Mesendoderm (in vitro differentiated cells): ENCODE measurements around the gene CDK11B.
"Not testable (repeated sequence)": the region's sequence is repeated elsewhere in the genome, so short reads cannot be mapped to it uniquely, and the experiment has no call there.

ENCODE experiments used
- DNase-seq: peaks from one replicate; pipeline ENCODE4 v3.0.0; 2013
- H2AK5ac ChIP-seq: 2 replicates; pipeline ENCODE4 v1.6.1; 2013; ENCODE audit warnings: low read length, inconsistent platforms
- H2BK120ac ChIP-seq: 2 replicates; pipeline ENCODE4 v1.6.1; 2013; ENCODE audit warnings: low read depth, mild to moderate bottlenecking, low read length, moderate library complexity, mixed read lengths
- H2BK15ac ChIP-seq: replicated peaks from 2 replicates; pipeline ENCODE4 v1.6.1; 2013; ENCODE audit warnings: low read depth, mild to moderate bottlenecking, moderate library complexity
- H2BK5ac ChIP-seq: 2 replicates; pipeline ENCODE4 v1.6.1; 2013; ENCODE audit warnings: low read length, inconsistent platforms
- H3K18ac ChIP-seq: 2 replicates; pipeline ENCODE4 v1.6.1; 2013; ENCODE audit warnings: mild to moderate bottlenecking, low read length, mixed read lengths
- H3K23ac ChIP-seq: one replicate; pipeline ENCODE4 v1.6.1; 2013; ENCODE audit warnings: low read length
- H3K27ac ChIP-seq: 2 replicates; pipeline ENCODE4 v1.5.1; 2013; ENCODE audit warnings: low read depth, mild to moderate bottlenecking, inconsistent platforms, low read length, moderate library complexity
- H3K27me3 ChIP-seq: 2 replicates; pipeline ENCODE4 v1.6.1; 2013; ENCODE audit warnings: low read length, control low read depth, mild to moderate bottlenecking, inconsistent platforms; ENCODE audit not compliant: insufficient read depth, poor library complexity
- H3K36me3 ChIP-seq: 2 replicates; pipeline ENCODE4 v1.6.1; 2013; ENCODE audit warnings: low read length, inconsistent platforms; ENCODE audit not compliant: control insufficient read depth, insufficient read depth
- H3K4ac ChIP-seq: one replicate; pipeline ENCODE4 v1.6.1; 2013; ENCODE audit warnings: low read depth, mild to moderate bottlenecking, low read length, moderate library complexity
- H3K4me1 ChIP-seq: 2 replicates; pipeline ENCODE4 v1.6.1; 2013; ENCODE audit warnings: low read depth, low read length, inconsistent platforms; ENCODE audit not compliant: control insufficient read depth
- H3K4me2 ChIP-seq: 2 replicates; pipeline ENCODE4 v1.6.1; 2013; ENCODE audit warnings: low read length
- H3K4me3 ChIP-seq: 2 replicates; pipeline ENCODE4 v1.5.1; 2013; ENCODE audit warnings: mild to moderate bottlenecking, low read length
- H3K56ac ChIP-seq: one replicate; pipeline ENCODE4 v1.6.1; 2013; ENCODE audit warnings: low read length
- H3K79me1 ChIP-seq: 2 replicates; pipeline ENCODE4 v1.6.1; 2013; ENCODE audit warnings: low read length, inconsistent platforms
- H3K79me2 ChIP-seq: 2 replicates; pipeline ENCODE4 v1.6.1; 2013; ENCODE audit warnings: mild to moderate bottlenecking, low read length; ENCODE audit not compliant: control insufficient read depth, insufficient read depth
- H3K9ac ChIP-seq: 2 replicates; pipeline ENCODE4 v1.6.1; 2013; ENCODE audit warnings: low read length, inconsistent platforms
- H4K5ac ChIP-seq: one replicate; pipeline ENCODE4 v1.6.1; 2013; ENCODE audit warnings: low read length
- H4K8ac ChIP-seq: one replicate; pipeline ENCODE4 v1.6.1; 2013; ENCODE audit warnings: low read depth, mild to moderate bottlenecking, control low read depth, low read length, moderate library complexity
- WGBS: extraction: QIAGEN DNeasy Blood & Tissue Kit; methylation state at CpG from one replicate; pipeline ENCODE4 v1.1.7; 2013; ENCODE audit warnings: low lambda C conversion rate, missing lambda C conversion rate; ENCODE audit not compliant: insufficient coverage; ENCODE audit errors: extremely low coverage; 5-methylcytosine and 5-hydroxymethylcytosine counted together

CDK11B gene

DNA sequence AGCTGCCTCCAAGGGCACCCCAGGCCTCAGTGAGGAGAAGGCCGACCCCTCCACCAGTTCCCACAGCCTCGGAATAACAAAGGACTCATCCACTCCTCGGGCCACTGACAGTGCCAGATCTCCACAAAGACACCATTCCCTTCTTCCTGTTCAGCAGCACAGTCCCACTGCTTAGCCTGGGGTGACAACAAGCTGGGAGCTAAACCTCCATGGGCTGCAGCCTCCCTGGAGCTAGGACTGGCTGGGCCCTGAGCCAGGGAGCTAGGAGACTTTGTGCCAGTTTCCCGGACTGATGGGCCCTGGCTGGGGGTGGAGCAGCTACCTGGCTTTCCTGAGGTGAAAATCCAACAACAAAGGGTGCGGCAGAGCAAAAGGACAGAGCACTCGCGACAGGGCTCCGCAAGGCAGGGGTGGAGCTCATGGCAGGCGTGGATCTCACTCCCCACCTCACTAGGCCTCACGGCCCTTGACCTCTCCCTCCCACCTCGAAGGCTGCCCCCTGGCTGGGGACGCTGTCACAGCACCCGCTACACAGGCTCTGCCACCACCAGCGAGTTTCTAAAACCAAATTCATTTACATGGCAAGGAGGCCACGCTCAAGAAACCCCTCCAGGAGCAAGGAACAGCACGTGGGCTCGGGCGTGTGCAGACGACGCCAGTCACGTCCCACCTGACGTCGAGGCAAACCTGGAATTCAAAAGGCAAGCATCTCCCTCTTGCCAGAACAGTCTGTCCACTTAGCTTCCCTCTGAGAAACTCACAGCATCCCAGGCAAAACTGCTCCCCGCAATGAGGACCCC lies 20.0 kb upstream of the CDK11B start:
- Histone ChIP-seq H3K79me2 (peaks cover 19% of the 10 kb centered on the region), H4K8ac (no peak overlapping the region), H3K27me3 (no peaks in the 10 kb centered on the region), H2BK120ac (no peak overlapping the region), H3K27ac (no peak overlapping the region), H3K79me1 (peaks cover 20% of the 10 kb centered on the region), H3K18ac (no peak overlapping the region), H3K36me3 (no peaks in the 10 kb centered on the region), H4K5ac (peak overlapping the region; percentile 64), H3K4me1 (peaks cover 5% of the 10 kb centered on the region), H2BK5ac (no peak overlapping the region), H3K56ac (peak overlapping the region; percentile 70), H3K4me3 (no peak overlapping the region), H2AK5ac (peak overlapping the region; percentile 30), H3K23ac (no peak overlapping the region), H3K9ac (peak overlapping the region; percentile 54), H3K4ac (no peak overlapping the region), H3K4me2 (no peak overlapping the region), H2BK15ac (no peak overlapping the region)
- WGBS: no CpG with 5 or more reads among the region's 24 CpGs
- DNase-seq: peak; percentile 76

DNA sequence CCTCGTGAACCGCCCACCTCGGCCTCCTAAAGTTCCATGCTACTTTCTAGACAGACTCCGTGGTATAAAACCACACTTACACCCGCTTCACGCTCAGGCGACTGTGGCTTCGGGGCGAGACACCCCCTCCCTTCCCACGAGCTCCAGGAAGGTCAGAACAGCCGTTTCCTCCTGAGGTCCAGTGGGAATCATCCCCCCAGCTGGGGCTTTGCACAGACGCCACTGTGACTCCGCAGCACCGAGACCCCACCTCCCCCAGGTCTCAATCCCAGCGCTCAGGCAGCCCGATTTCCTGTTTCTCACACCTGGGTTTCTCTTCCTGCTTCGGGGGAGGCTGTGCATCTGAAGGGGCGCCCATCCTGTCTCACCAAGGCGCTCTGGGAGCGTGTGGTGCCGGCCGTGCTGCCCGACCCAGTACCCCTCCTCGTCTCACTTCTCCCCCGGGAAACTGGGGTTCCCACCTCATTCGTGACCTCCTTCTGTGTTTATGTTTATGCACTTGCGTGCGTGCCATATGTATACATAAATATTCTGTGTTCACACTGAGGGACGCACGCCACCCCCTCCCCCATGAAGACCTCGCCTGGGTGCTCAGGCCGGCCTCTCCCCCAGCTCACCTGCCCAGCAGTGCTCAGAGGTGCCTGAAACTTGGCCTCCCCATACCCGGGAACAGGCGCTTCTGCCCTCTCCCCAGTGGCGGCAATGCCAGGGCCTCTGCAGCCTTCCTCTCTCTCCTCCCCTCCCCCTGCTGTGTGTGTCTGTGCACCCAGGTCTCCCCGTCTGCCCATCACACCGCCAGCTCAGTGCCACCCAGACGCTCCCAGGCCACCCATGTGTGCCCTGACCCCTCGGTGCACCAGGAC lies 19.1 kb upstream of the CDK11B start:
- no peak for DNase-seq
- no peak overlapping the region for H3K27ac ChIP-seq
- no CpG with 5 or more reads among the region's 39 CpGs for WGBS

DNA sequence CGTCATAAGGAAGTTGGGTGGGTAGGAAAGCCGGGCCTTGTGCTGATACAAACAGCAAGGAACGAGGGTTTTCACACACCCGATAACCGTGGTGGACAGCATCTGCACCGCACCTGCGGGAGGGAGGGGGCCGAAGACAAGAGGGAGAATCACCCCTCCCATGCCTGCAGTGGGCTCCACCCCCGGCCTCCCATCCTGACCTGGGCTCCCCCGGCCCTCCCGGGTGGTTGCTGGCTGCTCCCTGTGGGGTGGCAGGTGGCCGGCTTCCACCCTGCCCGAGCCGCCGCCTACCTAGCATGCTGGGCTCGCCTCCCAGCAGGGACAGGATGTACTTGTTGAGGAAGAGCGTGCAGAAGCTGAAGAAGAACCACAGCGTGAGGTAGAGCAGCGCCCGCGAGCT lies 17.3 kb upstream of the CDK11B start:
- WGBS: no CpG with 5 or more reads among the region's 21 CpGs
- not testable (repeated sequence) for H3K18ac ChIP-seq, H3K23ac ChIP-seq, H3K27me3 ChIP-seq, H4K5ac ChIP-seq, H3K36me3 ChIP-seq, H2BK15ac ChIP-seq, H3K27ac ChIP-seq, H3K4me3 ChIP-seq, H3K4me1 ChIP-seq, H3K56ac ChIP-seq, H2BK120ac ChIP-seq, H2BK5ac ChIP-seq, DNase-seq, H3K9ac ChIP-seq, H4K8ac ChIP-seq, H3K4me2 ChIP-seq, H2AK5ac ChIP-seq, H3K4ac ChIP-seq
- H3K79me2 ChIP-seq: peaks cover 13% of the 10 kb centered on the region
- peaks cover 13% of the 10 kb centered on the region for H3K79me1 ChIP-seq

More for the DNA sequence above, 19.1 kb upstream of the CDK11B start:
- Histone ChIP-seq H3K56ac (peak overlapping the region; percentile 70), H3K27me3 (no peaks in the 10 kb centered on the region), H3K4me2 (no peak overlapping the region), H2AK5ac (peak overlapping the region; percentile 30), H3K4me3 (no peak overlapping the region), H3K23ac (no peak overlapping the region), H2BK15ac (no peak overlapping the region), H3K4me1 (peaks cover 3% of the 10 kb centered on the region), H4K8ac (no peak overlapping the region), H3K36me3 (no peaks in the 10 kb centered on the region), H3K79me2 (peaks cover 14% of the 10 kb centered on the region), H2BK120ac (no peak overlapping the region), H3K4ac (no peak overlapping the region), H2BK5ac (no peak overlapping the region), H4K5ac (no peak overlapping the region), H3K9ac (peak overlapping the region; percentile 54), H3K79me1 (peaks cover 17% of the 10 kb centered on the region), H3K18ac (no peak overlapping the region)

DNA sequence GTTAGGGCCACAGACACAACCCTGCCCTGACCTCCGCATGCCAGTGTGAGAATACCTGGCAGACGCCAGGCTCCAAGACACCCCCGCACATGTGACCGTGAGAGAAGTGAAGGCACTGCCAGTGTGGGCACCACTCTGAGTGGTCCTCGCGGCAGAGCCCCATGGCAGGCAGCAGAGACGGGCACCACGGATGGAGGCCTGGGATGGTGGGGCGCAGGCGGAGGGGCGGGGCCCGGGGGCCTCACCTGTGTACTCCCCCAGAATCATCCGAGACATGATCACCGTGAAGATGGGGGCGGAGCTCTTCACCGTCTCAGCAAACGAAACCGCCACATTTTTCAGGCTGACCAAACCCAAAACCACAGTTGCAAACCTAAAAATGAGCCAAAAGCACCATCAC lies 16.4 kb upstream of the CDK11B start:
- H4K5ac ChIP-seq, H2BK5ac ChIP-seq, H3K36me3 ChIP-seq, H3K18ac ChIP-seq, H2BK120ac ChIP-seq, H3K4ac ChIP-seq, DNase-seq, H3K4me1 ChIP-seq, H3K27me3 ChIP-seq, H3K4me3 ChIP-seq, H3K27ac ChIP-seq, H3K23ac ChIP-seq, H3K9ac ChIP-seq, H3K79me2 ChIP-seq, H2BK15ac ChIP-seq, H2AK5ac ChIP-seq, H3K4me2 ChIP-seq, H4K8ac ChIP-seq, H3K56ac ChIP-seq: not testable (repeated sequence)
- peaks cover 10% of the 10 kb centered on the region for H3K79me1 ChIP-seq
- WGBS: no CpG with 5 or more reads among the region's 18 CpGs

DNA sequence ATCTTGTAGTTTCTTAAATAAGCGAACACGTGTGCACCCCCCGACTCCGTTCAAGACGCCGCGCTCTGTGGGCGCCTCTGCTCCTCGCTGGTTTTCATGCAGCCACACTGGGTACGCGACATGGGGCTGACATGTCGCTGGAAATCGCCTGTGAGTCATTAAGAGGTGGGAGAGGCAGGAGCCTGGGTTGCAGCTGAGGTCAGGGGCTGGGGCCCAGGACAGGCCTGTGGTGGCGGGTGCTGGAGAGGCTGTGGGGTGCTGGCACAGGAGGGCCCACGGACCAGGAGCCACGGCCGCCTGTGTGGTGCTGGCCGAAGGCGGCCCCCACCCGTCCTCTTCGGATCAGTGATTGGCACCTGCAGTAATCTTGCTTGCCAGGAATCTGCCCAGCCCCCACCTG lies 16.0 kb upstream of the CDK11B start:
- not testable (repeated sequence) for H2BK5ac ChIP-seq, H3K27ac ChIP-seq, H3K4me2 ChIP-seq, H4K5ac ChIP-seq, H3K27me3 ChIP-seq, H2BK15ac ChIP-seq, H3K36me3 ChIP-seq, H3K4me1 ChIP-seq, H3K56ac ChIP-seq, H4K8ac ChIP-seq, DNase-seq, H3K4me3 ChIP-seq, H3K79me2 ChIP-seq, H3K9ac ChIP-seq, H2BK120ac ChIP-seq, H3K23ac ChIP-seq, H3K18ac ChIP-seq, H2AK5ac ChIP-seq, H3K4ac ChIP-seq
- peaks cover 10% of the 10 kb centered on the region for H3K79me1 ChIP-seq
- WGBS: no CpG with 5 or more reads among the region's 21 CpGs
